IPS-NIHi7 (cell line): ENCODE measurements around the gene SLC16A1.
"Not testable (repeated sequence)": the region's sequence is repeated elsewhere in the genome, so short reads cannot be mapped to it uniquely, and the experiment has no call there.

Experiments
- DNase-seq: peaks from one replicate; pipeline ENCODE4 v3.0.0; 2012; ENCODE audit warnings: mixed read lengths; ENCODE audit errors: extremely low spot score

The SLC16A1 gene

GRCh38 chr1:112971006-112971405 is 15.0 kb upstream of the SLC16A1 start:
- no peak for DNase-seq

- no peak for DNase-seq
These were observed 8.4 kb upstream of the SLC16A1 start for GRCh38 chr1:112964347-112964746.

- no peak for DNase-seq
These were observed 5.1 kb upstream of the SLC16A1 start for GRCh38 chr1:112961072-112961471.

- DNase-seq, result no peak
These were observed 4.4 kb upstream of the SLC16A1 start for GRCh38 chr1:112960384-112960783.

GRCh38 chr1:112958236-112958635 is 2.2 kb upstream of the SLC16A1 start:
- not testable (repeated sequence) for DNase-seq

- peak; percentile 58 for DNase-seq
These were observed 1.3 kb upstream of the SLC16A1 start for GRCh38 chr1:112957133-112957812.

GRCh38 chr1:112956544-112957132 is 642 bp upstream of the SLC16A1 start:
- no peak for DNase-seq

- DNase-seq, result peak; percentile 81
These were observed 837 bp downstream of the SLC16A1 start for GRCh38 chr1:112954945-112955772.

- no peak for DNase-seq
These were observed 1.9 kb downstream of the SLC16A1 start for GRCh38 chr1:112954017-112954650.

- no peak for DNase-seq
These were observed 5.6 kb downstream of the SLC16A1 start for GRCh38 chr1:112950426-112950825.

- no peak for DNase-seq
These were observed 9.3 kb downstream of the SLC16A1 start for GRCh38 chr1:112946683-112947082.

GRCh38 chr1:112939810-112940209 is 16.2 kb downstream of the SLC16A1 start:
- DNase-seq, result no peak

- DNase-seq, result no peak
These were observed 17.8 kb downstream of the SLC16A1 start for GRCh38 chr1:112938210-112938609.

- no peak for DNase-seq
These were observed 18.5 kb downstream of the SLC16A1 start for GRCh38 chr1:112937495-112937894.

GRCh38 chr1:112937070-112937469 is 18.9 kb downstream of the SLC16A1 start:
- no peak for DNase-seq

GRCh38 chr1:112935461-112936111 is 20.4 kb downstream of the SLC16A1 start:
- DNase-seq, result no peak

GRCh38 chr1:112934577-112934976 is 21.4 kb downstream of the SLC16A1 start:
- DNase-seq, result no peak

- DNase-seq, result no peak
These were observed 22.0 kb downstream of the SLC16A1 start for GRCh38 chr1:112933820-112934571.

GRCh38 chr1:112929979-112930378 is 26.0 kb downstream of the SLC16A1 start:
- DNase-seq, result no peak

- no peak for DNase-seq
These were observed 28.5 kb downstream of the SLC16A1 start for GRCh38 chr1:112927462-112927990.

GRCh38 chr1:112926858-112927257 is 29.1 kb downstream of the SLC16A1 start:
- no peak for DNase-seq
